RWPE2 (cell line): ENCODE results near the gene ZNF664.

Experiments
- ATAC-seq: fragments of 200-7000 bp; cut with Tn5 transposase; 3 replicates; pipeline ENCODE4 v1.9.1; 2021; ENCODE audit warnings: low read depth
- DNase-seq: peaks from one replicate; pipeline ENCODE4 v3.0.0-alpha.2; 2020; ENCODE audit warnings: low spot score
- H3K27ac ChIP-seq: fragments of 450-650 bp; 2 replicates; pipeline ENCODE4 v1.5.1; 2017; ENCODE audit warnings: mild to moderate bottlenecking; ENCODE audit not compliant: poor library complexity, severe bottlenecking
- H3K27me3 ChIP-seq: fragments of 250-450 bp; sonication (Bioruptor Pico); 2 replicates; pipeline ENCODE4 v1.5.1; 2021; ENCODE audit warnings: mild to moderate bottlenecking, moderate library complexity; ENCODE audit not compliant: insufficient read depth, poor library complexity, severe bottlenecking
- H3K36me3 ChIP-seq: fragments of 250-450 bp; sonication (Bioruptor Pico); 2 replicates; pipeline ENCODE4 v1.5.1; 2020; ENCODE audit warnings: low read depth, mild to moderate bottlenecking, moderate library complexity
- H3K4me1 ChIP-seq: fragments of 250-450 bp; sonication (Bioruptor Pico); 2 replicates; pipeline ENCODE4 v1.5.1; 2021; ENCODE audit warnings: mild to moderate bottlenecking, moderate library complexity; ENCODE audit not compliant: insufficient read depth, poor library complexity, severe bottlenecking
- H3K4me3 ChIP-seq: fragments of 250-450 bp; sonication (Bioruptor Pico); 2 replicates; pipeline ENCODE4 v1.5.1; 2021; ENCODE audit warnings: mild to moderate bottlenecking, moderate library complexity; ENCODE audit not compliant: severe bottlenecking
- H3K9me3 ChIP-seq: fragments of 250-450 bp; sonication (Bioruptor Pico); 2 replicates; pipeline ENCODE4 v1.5.1; 2021; ENCODE audit warnings: mild to moderate bottlenecking, moderate library complexity; ENCODE audit not compliant: severe bottlenecking
- TF ChIP-seq, protein P1 (sequence below): fragments of 450-650 bp; IDR thresholded peaks from one replicate; pipeline ENCODE4 v1.5.1; 2017; ENCODE audit warnings: mild to moderate bottlenecking, moderate library complexity; ENCODE audit not compliant: poor library complexity, severe bottlenecking

ZNF664 gene

GRCh38 chr12:124036657-124037109 is 63.7 kb downstream of the ZNF664 start:
- Histone ChIP-seq H3K27ac (no peak overlapping the region), H3K4me1 (no peaks in the 10 kb centered on the region), H3K36me3 (no peaks in the 10 kb centered on the region), H3K27me3 (no peaks in the 10 kb centered on the region), H3K4me3 (no peak overlapping the region), H3K9me3 (no peaks in the 10 kb centered on the region)
- TF ChIP-seq, protein P1, sequence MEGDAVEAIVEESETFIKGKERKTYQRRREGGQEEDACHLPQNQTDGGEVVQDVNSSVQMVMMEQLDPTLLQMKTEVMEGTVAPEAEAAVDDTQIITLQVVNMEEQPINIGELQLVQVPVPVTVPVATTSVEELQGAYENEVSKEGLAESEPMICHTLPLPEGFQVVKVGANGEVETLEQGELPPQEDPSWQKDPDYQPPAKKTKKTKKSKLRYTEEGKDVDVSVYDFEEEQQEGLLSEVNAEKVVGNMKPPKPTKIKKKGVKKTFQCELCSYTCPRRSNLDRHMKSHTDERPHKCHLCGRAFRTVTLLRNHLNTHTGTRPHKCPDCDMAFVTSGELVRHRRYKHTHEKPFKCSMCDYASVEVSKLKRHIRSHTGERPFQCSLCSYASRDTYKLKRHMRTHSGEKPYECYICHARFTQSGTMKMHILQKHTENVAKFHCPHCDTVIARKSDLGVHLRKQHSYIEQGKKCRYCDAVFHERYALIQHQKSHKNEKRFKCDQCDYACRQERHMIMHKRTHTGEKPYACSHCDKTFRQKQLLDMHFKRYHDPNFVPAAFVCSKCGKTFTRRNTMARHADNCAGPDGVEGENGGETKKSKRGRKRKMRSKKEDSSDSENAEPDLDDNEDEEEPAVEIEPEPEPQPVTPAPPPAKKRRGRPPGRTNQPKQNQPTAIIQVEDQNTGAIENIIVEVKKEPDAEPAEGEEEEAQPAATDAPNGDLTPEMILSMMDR: peak; percentile 95
- ATAC-seq (0 out of 3 replicates have a peak, but pooled peaks have one; percentile 36), DNase-seq (no peak)

DNA sequence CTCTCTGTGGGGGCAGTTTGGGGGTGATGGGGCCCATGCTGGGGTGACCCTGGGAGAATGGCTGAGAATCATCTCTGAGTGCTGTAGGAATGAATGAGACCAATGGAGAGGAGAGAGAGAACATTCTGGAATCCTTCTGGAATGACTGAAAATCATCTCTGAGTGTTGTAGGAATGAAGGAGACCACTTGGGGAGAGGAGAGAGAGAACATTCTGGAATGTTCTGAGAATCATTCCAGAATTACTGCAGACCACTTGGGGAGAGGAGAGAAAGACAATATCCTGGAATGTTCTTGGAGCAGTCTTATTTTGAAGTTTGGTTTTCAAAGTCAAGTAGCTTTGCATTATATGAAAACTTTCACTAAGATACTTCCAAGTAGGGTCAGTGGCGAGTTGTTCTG is 64.3 kb downstream of the ZNF664 start:
- Histone ChIP-seq H3K4me3 (no peak overlapping the region), H3K36me3 (no peaks in the 10 kb centered on the region), H3K27me3 (no peaks in the 10 kb centered on the region), H3K4me1 (no peaks in the 10 kb centered on the region), H3K9me3 (no peaks in the 10 kb centered on the region), H3K27ac (no peak overlapping the region)
- no peak for DNase-seq
- TF ChIP-seq, protein P1: no peak
- no peak for ATAC-seq

GRCh38 chr12:124039276-124039675 is 66.3 kb downstream of the ZNF664 start:
- H3K27me3 ChIP-seq: no peaks in the 10 kb centered on the region
- H3K4me3 ChIP-seq: no peak overlapping the region
- ATAC-seq: no peak
- H3K36me3 ChIP-seq: no peaks in the 10 kb centered on the region
- H3K4me1 ChIP-seq: no peaks in the 10 kb centered on the region
- no peak overlapping the region for H3K27ac ChIP-seq
- DNase-seq: no peak
- H3K9me3 ChIP-seq: no peaks in the 10 kb centered on the region
- TF ChIP-seq, protein P1: no peak

DNA sequence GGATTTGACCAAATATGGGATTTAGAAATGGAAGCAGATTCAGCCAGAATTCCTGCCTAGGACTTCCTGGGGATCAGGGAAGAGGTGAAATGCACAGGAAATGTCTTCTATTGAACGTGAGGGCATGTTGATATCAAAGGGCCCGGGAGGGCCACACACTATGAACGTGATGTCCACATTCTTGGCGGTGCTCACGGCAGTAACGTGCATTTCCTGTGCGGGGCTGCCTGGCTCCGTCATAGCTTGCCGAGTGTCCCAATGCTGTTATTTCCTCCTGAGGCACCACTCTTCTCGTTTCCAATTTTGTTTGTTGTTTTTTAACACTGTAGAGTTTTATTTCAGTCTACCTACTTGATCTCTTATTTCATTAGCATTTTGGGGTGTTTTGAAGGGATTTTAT is 67.3 kb downstream of the ZNF664 start:
- H3K9me3 ChIP-seq: no peaks in the 10 kb centered on the region
- no peaks in the 10 kb centered on the region for H3K27me3 ChIP-seq
- peaks cover 4% of the 10 kb centered on the region for H3K4me1 ChIP-seq
- ATAC-seq (no peak), DNase-seq (no peak)
- TF ChIP-seq, protein P1: no peak
- no peak overlapping the region for H3K4me3 ChIP-seq
- H3K27ac ChIP-seq: no peak overlapping the region
- no peaks in the 10 kb centered on the region for H3K36me3 ChIP-seq

DNA sequence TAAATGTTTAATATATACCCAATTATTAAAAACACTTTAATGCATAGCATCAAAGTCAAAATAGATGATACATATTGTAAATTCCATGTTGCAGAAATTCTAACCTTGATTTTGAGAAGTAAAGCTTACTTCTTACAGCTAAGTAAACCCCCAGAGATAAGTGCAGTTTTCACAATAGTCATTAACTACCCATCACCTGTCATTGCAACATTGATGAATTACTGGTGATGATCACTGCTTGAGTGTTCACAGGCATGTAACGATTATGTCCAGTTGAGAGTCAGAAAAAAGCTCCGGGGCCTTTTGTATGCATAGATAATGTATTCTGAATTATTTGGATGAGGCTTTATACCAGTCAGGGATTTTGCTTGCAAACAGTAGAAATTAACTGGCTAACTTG is 67.7 kb downstream of the ZNF664 start:
- H3K4me3 ChIP-seq: no peak overlapping the region
- no peak overlapping the region for H3K27ac ChIP-seq
- DNase-seq (no peak), ATAC-seq (no peak)
- TF ChIP-seq, protein P1: no peak
- H3K4me1 ChIP-seq: peaks cover 4% of the 10 kb centered on the region
- no peaks in the 10 kb centered on the region for H3K9me3 ChIP-seq
- no peaks in the 10 kb centered on the region for H3K36me3 ChIP-seq
- H3K27me3 ChIP-seq: no peaks in the 10 kb centered on the region
